Esophagus (tissue), 2 donors: ENCODE data around the gene KRT74. TPM values are rescaled to one million over a fixed set of nuclear protein-coding genes. Genes with fewer than 3 reads are reported as not detected.

Experiments
- polyA plus RNA-seq, 2 donors: library from polyadenylated mRNA; stranded (reverse); fragments of 200-250 nt; gene quantifications; one replicate each; pipeline ENCODE4 v1.2.3, GENCODE V29; 2013
- donor health status: healthy with polysubstance abuse.
- donor health status: Bipolar disorder and iron deficiency.

The KRT74 gene
- polyA plus RNA-seq, 2 donors, result 0.07 to 0.24 TPM

Other genes starting within 250 kb of the KRT74 start
- not detected for gene KRT85, start 206.4 kb downstream of the KRT74 start, polyA plus RNA-seq
- under 1 TPM in 1 of 2 donors, not detected in 1; 0.02 TPM for gene KRT84, start 188.2 kb downstream of the KRT74 start, polyA plus RNA-seq
- gene KRT82, start 167.5 kb downstream of the KRT74 start, polyA plus RNA-seq, result not detected
- under 1 TPM; 0.08 to 0.19 TPM for gene KRT75, start 139.5 kb downstream of the KRT74 start, polyA plus RNA-seq
- 100 to 1,000 TPM; 106 to 453 TPM for gene KRT6B, start 121.7 kb downstream of the KRT74 start, polyA plus RNA-seq
- gene KRT6C, start 100.0 kb downstream of the KRT74 start, polyA plus RNA-seq, result 100 to 1,000 TPM; 229 to 427 TPM
- gene KRT6A, start 80.6 kb downstream of the KRT74 start, polyA plus RNA-seq, result 1,000 to 10,000 TPM in 1 of 2 donors, 100 to 1,000 TPM in 1; 945 to 7,628 TPM
- gene KRT5, start 53.4 kb downstream of the KRT74 start, polyA plus RNA-seq, result 1,000 to 10,000 TPM; 3,653 to 6,695 TPM
- not detected for gene KRT71, start 20.7 kb downstream of the KRT74 start, polyA plus RNA-seq
- gene KRT72, start 27.6 kb upstream of the KRT74 start, polyA plus RNA-seq, result not detected
- gene KRT73, start 44.7 kb upstream of the KRT74 start, polyA plus RNA-seq, result not detected
- under 1 TPM; 0.09 to 0.12 TPM for gene KRT2, start 78.4 kb upstream of the KRT74 start, polyA plus RNA-seq
- gene KRT1, start 106.6 kb upstream of the KRT74 start, polyA plus RNA-seq, result 10 to 100 TPM in 1 of 2 donors, 1 to 10 TPM in 1; 4.1 to 12.5 TPM
- gene KRT77, start 129.7 kb upstream of the KRT74 start, polyA plus RNA-seq, result under 1 TPM in 1 of 2 donors, not detected in 1; 0.06 TPM
- gene KRT76, start 203.5 kb upstream of the KRT74 start, polyA plus RNA-seq, result under 1 TPM in 1 of 2 donors, not detected in 1; 0.05 TPM
- gene KRT3, start 222.3 kb upstream of the KRT74 start, polyA plus RNA-seq, result 1 to 10 TPM; 1.9 to 2.4 TPM
- over 10,000 TPM in 1 of 2 donors, 1,000 to 10,000 TPM in 1; 8,130 to 17,509 TPM for gene KRT4, start 240.3 kb upstream of the KRT74 start, polyA plus RNA-seq